ENCODE results near the gene TENT5C.
A peak's percentile ranks its signal among the peaks of the same experiment; 100 is the strongest.
"Not testable (repeated sequence)": the region's sequence is repeated elsewhere in the genome, so short reads cannot be mapped to it uniquely, and the experiment has no call there.

TENT5C gene

DNA sequence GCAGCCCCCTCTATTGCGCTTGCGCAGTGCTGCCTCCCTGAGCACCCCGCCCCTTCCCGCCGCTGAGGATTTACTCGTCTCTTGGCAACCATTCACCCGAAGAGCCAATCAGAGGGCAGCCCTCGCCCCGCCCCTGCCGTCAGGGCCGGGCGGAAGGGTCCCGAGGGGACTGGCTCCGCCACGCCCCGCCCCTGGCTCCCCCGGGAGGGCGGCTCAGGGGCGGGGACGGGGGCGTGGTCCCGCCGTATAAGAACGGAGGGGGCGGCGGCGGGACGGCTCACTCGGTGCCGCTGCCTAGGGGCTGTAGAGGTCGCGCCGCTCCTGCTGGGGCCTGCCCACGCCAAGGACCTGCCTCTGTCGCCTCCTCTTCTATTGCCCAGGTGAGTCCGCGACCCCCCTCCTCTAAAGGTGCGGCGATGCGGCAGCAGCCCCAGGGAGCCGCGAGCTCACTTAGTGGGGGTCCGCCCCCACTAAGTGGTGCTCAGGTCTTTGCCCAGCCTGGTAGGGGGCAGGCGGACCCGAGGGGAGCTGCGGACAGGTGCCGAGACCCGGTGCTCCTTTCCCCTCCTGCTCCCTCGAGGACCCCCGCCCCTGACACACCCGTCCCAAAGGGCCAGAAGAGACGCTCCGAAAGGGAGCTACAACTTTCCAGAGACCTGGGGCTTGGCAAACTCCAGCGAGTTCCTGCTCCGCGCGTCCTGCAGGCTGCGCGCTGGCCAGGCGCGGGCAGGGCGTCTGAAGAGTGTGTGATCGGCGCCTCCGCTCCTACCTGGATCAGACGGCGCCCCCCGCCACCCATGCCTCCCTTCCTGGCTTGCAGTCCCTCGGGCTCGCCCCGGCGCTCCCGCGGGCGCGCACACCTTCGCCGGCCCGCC lies at the start of gene TENT5C:
TENT5C (plus strand) TSS at position 275 of the 875 bp plus-strand sequence. CDS start 16,821 bp downstream, outside the sequence.
- DNase-seq = peak; percentile 94 to 95

DNA sequence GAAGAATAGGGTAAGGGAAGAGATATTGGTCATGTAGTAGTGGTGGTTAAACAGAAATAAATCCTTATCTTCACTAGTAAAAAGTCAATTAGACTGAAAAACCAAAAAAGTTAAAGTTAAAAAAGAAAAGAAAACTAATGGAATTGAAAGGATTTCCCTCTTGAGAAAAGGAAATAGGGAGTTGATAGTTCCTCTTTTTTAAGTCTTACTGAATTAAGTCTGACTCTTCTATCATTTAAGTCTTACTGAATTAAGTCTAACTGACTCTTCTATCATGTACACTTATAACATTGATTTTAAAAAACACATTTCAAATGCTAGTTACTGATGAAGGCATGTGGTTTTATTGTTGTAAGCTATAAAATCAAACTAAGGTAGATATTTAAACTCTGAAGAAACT lies 49.5 kb upstream of the TENT5C start:
- DNase-seq = no peak

DNA sequence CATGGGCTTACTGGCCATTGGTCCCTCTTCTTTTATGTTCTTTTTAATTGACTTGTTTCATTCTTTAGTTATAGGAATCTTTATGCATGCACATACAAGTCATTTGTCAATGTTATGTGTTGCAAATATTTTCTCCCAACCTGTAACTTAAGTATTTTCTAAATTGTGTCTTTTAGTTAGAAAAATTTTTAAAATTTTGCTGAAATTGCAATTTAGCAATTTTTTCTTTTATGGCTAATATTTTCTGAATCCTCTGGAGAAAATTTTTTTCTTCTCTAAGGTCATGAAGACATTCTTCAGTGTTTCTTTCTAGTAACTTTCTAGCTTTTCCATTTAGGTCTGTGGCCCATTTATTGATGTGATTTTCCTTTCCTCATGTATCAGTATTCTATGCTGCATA lies 48.9 kb upstream of the TENT5C start:
- no peak for DNase-seq

DNA sequence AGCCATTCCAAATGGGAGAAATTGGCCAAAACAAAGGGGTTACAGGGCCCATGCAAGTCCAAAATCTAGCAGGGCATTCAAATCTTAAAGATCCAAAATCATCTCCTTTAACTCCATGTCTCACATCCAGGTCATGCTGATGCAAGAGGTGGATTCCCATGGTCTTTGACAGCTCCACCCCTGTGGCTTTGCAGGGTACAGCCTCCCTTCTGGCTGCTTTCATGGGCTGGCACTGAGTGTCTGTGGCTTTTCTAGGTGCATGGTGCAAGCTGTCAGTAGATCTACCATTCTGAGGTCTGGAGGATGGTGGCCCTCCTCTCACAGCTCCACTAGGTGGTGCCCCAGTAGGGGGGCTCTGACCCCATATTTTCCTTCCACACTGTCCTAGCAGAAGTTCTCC lies 47.4 kb upstream of the TENT5C start:
- DNase-seq = not testable (repeated sequence)

DNA sequence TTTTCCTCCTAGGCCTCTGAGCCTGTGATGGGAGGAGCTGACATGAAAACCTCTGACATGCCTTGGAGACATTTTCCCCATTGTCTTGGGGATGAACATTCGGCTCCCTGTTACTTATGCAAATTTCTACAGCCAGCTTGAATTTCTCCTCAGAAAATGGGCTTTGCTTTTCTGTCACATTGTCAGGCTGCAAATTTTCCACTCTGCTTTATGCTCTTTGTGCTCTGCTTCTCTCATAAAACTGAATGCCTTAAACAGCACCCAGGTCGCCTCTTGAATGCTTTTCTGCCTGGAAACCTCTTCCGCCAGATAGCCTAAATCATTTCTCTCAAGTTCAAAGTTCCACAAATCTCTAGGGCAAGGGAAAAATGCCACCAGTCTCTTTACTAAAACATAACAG lies 46.7 kb upstream of the TENT5C start:
- no peak for DNase-seq

DNA sequence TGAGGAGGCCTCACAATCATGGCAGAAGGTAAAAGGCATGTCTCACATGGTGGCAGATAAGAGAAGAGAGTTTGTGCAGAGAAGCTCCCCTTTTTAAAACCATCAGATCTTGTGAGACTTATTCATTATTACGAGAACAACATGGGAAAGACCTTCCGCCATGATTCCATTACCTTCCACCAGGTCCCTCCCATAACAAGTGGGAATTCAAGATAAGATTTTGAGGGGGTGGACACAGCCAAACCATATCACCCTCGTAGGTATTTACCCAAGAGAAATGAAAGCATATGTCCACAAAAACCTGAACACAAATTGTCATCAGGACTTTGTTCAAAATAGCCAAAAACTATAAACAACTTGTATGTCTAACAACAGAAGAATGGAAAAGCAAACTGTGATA lies 45.9 kb upstream of the TENT5C start:
- no peak for DNase-seq

DNA sequence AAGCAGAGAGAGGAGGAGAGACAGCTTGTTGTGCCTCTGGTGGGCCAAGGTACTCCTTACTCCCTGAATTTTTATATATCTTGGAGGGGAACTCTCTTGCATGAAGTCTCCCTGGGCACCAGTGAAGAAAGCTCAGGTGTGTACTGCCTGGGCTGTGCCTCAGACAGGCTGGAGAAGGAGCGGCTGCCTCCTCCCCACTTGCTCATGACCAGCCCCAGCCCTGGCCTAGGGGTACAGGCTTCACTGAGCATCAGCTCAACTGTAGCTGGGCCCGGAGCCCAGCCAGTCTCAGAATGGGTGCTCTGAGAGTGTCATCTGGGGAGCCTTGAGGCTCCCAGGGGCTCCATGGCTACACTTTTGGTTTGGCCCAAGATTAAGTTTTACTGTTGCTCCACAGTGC lies 44.8 kb upstream of the TENT5C start:
- no peak for DNase-seq

DNA sequence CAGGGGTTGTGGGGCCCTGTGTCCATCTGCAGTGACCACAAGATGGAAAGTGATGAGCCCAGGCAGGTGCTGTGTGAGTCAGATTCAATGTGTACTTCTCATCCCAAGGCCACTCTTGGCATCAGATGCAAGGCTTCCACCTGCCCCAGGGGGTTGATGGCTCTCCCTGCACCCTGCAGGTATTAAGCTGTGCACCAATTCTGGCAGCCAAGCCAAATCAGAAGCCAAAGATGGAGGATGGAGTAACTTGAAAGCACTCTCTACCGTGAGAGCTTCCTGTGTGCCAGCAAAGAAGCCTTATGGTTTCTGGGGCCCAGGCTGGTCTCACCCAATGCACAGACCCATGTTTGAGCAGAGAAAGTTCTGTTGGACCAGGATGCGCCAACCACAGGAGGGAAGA lies 44.3 kb upstream of the TENT5C start:
- DNase-seq = no peak

DNA sequence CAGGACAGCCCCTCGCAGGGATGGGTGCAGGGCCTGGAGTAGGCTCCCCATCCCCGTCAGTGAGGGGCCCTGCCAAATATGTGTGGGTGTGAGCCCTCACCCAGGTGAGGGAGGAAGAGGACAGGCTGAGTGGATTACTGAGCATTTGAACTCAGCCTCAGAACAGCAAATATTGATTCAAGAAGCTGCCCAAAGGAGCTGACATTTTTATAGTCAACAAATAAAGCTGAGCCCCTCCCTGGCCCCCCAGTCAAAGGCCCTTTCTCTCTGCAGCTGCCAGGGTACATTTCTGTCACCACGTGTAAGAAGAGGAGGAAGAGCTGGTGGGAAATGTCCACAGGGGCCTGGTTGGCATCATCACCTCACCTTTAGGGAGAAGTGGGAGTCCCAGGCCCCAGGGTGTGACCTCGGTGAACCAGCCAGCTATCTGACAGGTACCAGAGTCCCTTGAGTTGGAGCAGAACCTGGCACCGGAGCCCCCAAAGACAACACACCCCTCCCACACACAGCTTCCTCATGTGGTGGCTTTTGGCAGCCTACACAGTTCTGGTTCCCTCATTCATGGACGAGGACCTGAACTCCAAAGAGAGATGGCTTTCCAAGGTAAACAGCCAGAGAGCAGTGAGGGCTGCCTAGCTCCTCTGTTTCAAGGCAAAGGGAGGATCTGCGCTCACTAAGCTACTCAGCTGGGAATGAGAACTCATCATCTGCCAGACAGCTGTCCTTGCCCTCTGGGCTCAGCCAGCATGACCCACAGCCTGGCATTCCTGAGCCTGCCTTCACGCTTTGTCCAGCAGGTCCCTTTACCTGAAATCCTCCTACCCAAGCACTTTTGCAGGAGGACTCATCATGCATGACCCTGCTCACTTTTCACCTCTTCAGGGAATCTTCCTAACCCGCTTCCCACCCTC lies 43.0 kb upstream of the TENT5C start:
- no peak for DNase-seq

DNA sequence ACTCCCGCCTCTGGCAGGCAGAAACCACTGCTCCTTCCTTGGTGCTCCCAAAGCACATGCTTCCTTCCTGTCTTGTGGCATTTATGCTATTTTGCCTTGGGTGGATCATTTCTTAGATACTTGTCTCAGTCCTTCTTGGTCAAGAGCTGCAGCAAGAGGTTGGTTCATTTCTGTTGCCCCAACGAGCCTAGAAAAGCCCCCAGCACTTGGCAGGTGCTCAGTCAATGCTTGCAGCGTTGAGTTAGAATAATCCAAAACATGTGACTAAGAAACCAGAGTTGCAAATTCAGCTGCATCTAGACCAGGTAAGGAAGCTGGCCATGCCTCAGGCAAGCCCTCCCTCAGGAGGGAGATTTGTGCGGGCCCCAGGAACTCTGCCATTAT lies 42.4 kb upstream of the TENT5C start:
- DNase-seq = no peak

DNA sequence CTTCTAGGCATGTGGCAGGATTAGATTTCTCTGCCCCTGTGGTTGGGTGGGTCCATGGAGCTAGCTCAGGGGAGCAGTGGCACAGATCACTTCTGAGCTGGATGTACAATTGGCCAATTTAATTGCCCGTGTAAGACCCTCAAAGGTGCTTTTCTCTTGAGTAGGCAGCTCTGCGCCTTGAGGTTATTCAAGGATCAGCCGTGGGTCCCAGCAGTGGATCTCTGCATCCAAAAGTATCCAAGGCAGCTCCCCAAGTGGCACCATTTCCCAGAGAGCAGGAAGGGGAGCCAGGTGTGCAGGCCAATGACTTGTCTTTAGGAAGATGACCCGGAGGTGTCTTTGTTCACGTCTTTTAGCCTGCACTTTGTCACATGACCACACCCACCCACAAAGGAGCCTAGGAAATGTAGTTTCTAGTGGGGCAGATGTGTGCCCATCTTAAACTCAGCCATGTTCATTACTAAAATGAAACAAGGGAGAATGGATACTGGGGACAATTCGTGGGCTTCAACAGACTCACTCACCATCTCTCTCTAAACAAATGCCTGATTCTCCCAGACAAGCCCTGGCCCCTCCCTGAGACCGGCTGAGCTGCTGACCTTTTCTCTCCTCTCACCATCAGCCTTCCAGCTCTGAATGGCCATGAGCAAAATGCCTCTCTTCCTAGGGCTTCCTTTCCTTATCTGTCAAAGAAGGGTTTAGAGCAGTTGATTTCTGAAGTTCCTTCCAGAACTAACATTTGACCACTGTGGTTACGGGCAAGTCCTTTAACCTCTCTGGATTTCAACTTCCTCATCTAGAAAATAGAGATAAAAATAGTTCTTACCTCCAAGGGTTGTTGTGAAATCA lies 41.4 kb upstream of the TENT5C start:
- no peak for DNase-seq

DNA sequence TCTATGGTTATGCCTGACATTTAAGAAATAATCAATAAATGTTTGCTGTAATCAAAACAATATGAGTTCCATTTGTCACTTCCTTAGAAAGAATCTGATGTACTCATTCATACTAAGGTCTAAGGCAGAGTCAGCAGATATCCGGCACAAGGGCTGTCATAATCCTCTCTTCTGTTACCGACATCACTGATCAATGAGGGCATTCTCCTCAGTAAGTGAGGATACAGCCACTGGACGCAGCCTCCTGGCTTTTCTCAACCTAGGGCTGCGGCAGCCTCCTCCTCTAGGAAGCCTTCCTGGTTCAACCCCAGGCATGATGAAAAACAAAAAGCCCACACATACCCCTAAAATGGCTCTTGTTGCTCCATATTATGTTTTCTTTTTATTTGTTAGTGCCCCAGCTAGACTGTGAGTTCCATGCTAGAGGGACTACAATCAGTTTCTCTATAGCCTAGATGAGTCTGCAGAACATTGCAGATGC lies 40.7 kb upstream of the TENT5C start:
- DNase-seq = no peak

DNA sequence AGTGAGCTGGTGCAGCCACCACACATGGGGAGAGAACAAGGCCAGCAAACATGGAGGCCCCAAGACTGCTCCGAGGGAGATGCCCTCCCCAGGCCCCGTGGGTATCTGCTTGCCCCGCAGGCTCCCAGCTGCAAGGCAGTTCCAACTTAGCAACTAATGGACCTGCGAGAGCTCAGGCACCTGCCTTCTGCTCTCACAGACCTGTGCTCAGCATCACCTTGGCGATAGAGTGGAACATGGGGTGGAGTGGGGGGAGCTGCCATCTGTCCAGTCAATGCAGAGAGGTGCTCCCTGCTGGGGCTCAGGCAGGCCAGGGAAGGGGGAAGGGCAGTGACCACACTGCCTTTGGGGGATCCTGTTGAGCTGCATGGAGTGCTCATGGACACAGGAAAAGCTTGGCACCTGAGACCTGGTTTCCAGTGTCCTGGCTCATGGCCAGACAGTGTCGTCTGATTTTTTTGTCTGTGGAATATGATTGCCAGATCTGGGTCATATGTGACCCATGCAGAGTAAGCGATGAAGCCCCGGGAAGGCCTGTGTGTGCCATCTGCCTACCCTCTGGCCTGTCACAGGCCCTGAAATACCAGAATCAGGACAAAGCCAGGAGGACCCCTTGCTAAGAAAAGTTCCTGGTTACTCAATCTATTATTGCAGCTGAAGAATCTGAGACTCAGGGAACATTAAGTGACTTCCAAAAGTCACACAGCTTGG lies 39.9 kb upstream of the TENT5C start:
- DNase-seq = no peak

DNA sequence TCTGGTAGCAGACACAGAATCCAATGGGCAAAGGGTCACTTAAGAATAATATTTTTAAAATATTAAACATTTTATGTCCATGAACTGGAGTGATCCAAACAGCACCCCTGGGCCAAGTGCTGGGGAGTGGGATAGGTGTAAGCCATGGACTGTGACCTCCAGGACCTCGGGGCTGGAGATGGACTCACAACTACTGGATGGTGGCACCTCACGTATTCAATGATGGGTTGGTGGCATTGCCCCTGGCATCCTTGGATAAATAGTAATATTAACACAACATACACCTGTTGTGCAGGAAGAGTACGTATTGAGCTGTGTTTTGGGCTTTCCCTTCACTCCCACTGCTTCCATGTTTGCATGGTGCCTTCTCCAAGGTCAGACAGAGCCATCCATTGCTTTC lies 39.3 kb upstream of the TENT5C start:
- no peak for DNase-seq

DNA sequence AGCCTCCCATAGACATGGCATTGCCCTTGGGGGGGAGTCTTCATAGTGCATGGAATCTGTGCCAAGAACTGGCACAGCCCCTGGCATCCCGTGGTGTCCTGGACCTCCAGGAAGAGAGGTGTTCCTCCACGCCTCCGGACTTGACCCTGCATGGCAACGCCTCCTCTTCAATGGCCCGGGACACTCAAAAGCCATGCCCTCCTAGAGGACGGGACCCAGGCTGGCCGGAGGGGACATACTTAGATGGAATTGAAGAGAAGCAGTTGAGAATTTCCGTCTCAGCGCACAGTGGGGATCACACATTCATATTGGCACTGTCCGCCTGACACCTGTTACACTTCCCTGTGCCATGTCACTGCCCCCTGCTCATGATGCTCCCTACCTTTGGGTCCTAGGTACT lies 38.4 kb upstream of the TENT5C start:
- DNase-seq = no peak

DNA sequence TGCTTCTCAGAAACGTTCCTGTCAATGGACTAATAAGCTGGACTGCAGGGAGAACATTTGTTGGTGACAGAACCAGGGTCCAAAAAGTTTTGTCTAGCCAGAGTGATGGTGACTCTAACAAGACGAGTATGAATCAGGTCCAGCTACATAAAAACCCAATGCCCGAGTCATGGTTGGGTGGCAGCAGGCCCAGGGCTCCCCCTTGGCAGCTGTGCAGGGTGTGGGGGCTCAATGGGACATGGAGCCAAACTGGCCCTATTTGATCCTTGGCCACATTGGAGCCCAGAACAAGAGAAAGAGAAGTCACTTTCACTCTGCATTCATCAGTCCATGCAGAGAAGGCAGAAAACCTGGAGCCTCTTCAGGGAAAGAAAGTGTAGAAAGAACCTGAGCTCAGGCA lies 37.9 kb upstream of the TENT5C start:
- no peak for DNase-seq

DNA sequence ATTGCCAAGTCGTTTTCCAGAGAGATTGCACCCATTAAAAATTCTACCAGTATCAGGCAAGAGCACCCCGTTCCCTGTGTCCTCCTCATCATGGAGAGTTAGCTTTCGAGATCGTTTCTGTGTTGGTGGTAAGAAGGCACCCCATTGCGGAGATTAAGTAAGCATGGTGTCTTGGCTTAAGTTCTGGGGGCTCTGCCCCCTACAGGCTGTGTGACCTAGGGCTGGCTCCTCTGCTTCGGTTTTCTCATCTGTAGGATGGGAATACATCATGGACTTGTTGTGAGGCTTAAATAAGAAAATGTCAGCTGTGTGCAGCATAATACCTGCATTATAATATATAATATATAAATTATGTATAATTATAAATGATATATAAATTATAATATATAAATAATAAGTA lies 36.8 kb upstream of the TENT5C start:
- DNase-seq = no peak

DNA sequence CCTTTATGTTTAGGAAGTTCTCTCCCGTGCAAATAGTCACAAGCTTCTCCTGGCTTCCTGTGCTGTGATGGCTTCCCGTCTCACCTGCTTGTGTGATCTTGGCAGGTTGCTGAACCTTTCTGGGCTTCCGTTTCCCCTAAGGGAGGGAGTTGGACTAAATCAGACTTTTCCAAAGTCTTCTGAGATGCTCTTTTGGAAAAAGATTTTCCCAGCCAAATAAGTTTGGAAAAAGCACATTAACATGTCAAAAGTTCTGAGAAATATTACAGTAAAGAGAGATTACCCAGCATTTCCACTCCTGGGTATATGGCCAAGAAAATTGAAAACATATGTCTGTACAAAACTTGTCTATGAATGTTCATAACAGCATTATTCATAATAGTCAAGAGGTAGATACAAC lies 36.0 kb upstream of the TENT5C start:
- no peak for DNase-seq

DNA sequence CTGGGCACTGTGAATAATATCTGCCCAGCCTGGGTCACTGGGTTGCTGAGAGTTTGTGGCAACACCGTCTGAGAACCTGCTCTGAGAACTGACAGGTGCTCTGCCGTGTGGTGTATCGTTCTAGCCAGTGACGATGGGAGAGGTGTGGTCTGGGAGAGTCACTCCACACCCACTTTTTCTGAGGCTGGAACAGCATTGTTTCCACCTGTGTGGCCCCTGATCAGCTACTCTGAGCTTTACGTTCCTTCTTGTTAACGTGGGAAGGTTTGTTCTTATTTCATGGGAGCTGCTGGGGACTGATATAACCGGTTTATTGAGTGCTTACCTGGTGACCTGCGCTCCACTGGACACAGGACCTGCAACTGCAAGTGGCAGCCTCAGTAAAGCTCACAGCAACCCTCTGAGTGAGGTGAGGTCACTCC lies 34.8 kb upstream of the TENT5C start:
- no peak for DNase-seq

DNA sequence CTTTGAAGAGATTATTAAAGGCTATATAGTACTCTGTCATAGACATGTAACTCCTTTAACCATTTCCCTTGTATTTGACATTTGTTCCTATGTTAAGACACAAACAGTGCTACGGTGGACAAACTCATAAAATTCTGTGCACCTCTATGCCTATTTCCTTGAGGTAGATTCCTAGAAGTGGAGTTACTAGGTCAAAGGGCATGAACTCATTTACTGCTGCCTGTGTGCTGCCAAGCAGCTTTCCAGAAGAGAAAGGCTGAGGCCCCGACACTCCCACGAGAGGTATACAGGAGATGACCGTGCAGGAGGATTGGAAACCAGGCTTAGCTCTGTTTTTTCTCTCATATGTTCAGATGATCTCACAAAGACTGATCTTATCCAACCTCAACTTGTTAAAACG lies 34.4 kb upstream of the TENT5C start:
- DNase-seq = no peak

DNA sequence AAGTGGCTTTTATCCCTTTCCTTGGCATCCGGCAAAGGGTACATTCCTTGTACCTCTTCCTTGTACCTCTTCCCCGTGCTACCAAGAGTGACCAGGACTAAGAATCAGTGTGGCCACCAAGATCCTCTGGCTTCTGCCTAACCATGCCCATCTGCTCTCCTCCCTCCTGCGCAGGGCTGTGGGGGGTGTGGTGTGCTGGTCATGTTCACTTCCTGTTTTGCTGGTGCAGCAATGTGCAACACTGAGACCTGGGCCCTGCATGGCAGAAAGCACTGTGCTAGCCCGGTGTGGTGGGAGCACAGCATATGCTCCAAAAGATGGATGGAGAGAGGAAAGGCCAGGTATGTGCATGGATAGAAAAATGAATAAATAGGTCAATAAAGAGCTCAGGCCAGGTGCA lies 33.3 kb upstream of the TENT5C start:
- no peak for DNase-seq

DNA sequence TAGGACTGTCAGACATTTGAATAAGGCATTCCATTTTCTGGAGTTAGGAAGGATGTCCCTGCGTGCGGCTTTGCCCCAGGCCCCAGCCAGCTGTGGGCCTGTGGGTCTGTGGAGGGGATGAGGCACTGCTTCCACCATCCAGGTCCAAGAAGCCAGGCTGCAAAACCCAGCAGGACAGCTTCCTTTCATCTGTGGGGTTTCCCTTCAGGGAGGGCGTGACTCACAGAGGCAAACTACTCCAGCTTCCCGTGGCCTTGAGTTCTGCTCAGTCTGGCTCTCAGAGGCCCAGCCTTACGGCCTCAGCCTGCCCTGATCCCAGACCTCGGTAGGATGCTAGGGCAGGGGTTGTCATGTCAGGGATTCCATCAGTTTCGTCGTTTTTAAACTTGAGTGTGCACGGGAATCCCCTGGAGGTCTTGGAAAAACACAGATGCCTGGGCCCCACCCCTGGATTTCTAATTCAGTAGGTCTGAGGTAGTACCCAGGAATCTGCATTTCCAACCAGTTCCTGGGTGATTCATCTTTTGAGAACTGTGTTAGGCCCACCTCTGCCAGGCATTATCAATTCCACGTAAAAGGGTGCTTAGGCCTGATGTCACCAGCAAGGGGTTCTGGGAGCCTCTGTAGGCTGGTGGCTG lies 32.3 kb upstream of the TENT5C start:
- DNase-seq = no peak

Measured in hippocampal formation (tissue), 2 donors.